ENCODE results near the gene ZCCHC14.

The ZCCHC14 gene

DNA sequence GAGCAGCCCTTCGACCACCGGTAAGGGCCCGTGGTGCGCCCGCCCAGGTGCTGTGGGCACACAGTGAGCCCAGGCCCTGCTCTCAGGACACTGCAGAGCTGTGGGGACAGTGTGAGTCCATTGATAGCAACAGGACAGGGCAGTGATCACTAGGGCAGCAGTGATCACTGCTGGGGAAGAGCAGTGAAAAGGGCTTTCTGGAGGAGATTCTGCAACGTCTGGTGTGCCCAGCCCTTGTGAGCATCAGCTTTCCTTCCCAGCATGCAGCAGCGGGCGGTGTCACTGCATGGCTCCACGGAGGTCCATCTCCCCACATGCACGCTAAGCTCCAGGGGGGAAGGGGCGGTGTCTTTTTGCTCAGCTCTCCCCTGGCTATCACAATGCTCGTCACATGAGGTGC is 68.6 kb downstream of the ZCCHC14 start:
- DNase-seq, result no peak

DNA sequence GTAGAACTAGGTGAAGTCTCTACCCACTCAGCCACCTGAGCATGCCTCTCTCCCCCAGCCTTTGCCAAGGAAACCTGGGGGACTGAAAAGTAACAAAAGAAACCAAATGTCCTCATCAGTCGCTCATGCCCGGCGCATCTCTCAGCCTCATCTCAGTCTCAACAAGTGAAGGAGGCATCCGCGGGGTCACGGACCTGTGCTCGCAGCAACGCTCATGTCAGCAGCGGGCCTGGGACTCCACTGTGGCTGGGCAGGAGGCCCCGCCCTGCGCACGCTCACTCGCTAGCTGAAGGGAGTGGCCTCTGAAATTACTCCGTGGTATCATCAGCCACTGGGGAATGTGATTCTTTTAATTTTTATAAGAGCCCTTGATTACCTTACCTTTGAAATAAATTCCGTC is 69.4 kb downstream of the ZCCHC14 start:
- no peak for DNase-seq

DNA sequence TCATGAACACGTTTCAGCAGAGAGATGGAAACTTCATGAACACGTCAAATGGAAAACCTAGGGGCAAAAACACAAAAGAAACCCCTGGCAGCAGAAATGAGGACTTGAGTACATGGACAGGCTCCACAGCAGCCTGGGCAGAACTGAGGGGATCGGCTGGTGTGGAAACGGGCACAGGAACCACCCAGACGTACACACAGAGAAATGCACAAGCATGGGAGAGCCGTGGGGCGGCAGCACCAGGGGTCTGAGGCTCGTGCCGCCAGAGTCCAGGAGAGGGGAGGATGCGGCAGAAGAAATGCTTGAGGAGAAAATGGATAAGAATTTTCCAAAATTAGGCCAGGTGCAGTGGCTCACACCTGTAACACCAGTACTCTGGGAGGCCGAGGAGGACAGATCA is 70.7 kb downstream of the ZCCHC14 start:
- no peak for DNase-seq

DNA sequence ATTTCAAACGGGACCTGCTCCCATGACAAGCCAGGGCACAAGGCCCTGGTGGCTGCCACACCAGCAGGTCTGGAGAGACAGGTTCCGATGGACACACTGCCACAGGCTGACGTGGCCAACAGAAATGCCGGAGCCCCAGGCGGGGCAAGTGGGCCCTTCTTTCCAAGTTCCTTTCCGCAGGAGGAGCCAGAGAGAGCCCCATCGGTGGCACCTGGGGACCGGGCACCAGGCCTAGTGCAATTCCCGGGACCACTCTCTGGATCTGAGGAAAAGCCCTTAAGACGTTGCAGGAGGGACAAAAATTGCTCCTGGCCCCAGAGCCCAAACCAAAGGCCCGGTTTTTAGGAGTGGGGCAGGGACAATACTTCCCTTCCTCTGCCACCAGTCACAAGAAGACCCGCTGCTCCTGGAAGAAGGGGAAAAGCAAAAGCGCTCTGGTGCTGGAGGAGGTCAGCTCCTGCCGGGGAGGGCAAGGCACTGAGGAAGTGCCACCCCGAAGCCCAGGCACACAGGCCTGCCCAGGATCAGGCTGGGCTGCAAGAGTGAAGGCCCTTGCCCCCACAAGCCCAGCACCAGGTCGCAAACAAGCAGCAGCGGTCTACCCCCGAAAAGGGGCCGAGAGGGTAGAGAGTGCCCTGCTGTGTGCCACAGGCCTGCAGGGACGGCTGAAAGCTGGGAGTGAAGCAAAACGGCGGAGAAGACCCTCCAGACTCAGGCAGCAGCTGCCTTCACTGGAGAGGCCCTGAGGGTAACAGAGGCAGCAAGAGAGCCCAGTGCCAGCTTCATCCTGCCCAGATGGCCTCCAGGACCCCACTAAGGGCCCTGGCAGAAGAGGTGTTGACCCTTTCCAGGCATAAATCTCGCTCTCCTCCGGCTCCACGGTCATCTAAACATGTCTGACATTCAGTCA is 71.6 kb downstream of the ZCCHC14 start:
- DNase-seq, result no peak

DNA sequence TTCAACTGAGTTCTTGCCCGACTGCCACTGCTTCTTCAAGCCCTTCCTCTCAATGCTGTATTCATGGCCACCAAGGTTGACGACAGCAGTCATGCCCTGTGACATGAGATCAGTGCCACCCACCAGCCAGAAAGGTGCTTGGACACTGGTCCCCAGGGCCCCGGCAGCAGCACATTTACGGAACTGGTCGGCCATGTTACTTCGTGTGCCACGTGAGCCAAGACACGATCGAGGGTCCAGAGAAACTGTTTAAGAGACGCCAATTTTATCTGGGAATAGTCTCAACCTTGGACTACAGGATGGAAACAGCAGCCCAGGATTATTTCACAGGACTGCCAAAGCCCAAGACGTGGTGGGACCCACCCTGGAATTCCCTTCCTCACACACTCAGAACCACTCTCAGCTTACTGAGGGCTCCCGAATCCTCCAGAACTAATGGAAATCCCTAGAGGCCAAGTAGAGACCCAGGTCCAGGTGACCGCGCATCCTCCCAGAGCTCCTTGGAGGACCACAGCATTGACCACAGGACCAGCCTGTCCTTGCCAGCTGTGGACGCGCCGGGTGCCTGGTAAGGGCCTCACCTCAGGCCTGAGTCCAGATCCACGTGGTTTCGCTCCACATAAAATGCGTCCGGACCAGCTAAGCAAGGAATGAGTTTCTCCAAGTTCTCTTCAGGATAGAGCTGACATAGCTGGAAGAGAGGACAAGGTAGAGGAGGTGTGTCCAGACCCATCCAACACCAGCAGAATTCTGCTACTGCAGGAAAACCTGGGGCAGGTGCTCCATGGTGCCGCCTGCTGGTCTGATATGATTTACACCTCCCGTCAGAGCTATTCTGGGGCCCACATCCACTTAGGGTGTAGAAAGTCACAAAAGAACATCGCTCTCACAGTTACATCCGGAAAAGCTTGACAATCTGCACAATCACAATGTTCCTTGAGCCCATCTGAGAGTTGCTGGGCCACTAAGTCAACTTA is 72.5 kb downstream of the ZCCHC14 start:
- DNase-seq, result peak; percentile 6

DNA sequence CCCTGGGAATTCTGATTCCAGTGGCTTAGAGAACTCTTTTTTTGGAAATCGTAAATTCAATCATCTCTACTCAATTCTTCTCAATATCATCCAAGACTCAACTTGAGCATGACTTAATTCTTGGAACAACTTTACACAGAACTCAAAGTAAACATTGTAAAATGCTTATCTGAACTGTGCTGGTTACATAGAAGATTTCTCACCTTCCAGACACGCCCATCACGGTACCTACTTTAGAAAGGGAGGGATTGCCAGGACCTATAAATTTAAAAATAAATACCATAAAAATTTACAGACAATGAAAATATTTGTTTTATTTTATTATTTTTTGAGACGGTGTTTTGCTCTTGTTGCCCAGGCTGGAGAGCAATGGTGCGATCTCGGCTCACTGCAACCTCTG is 74.2 kb downstream of the ZCCHC14 start:
- no peak for DNase-seq

DNA sequence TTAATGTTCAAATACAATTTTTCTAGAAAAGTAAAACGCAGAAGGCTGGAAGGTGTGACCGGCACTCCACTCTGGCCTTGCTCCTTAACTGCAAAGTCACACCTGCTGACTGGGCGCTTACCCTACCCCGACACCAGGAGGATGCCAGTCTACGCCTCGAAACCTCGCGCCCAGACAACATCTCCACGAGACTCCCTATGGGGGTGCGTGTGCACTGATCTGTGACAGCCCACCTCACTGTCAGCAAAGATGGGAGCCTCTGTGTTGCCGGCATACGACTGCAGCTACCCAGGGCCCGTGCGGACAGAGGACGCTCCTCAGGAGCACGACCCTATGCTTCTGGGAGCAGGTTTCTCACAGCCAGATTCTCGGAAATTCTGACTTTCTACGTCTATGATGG is 74.6 kb downstream of the ZCCHC14 start:
- DNase-seq, result no peak

DNA sequence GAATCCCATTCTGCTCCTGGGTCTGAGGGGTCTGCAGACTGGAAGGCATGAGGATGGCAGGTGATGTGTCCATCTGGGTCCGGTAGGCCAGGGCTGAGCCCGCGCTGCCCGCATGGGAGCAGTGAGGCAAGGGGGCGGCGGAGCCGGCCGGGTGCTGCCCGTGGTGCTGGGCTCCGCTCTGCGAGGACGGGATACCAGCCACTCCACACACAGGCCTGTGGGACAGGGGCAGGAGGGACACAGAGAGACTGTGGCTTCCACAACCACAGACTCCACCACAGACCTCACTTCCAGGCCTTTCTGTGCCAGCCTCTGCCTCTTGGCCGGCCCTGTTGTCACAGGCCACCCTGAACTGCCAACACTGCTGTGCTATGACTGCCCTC is 75.3 kb downstream of the ZCCHC14 start:
- no peak for DNase-seq

DNA sequence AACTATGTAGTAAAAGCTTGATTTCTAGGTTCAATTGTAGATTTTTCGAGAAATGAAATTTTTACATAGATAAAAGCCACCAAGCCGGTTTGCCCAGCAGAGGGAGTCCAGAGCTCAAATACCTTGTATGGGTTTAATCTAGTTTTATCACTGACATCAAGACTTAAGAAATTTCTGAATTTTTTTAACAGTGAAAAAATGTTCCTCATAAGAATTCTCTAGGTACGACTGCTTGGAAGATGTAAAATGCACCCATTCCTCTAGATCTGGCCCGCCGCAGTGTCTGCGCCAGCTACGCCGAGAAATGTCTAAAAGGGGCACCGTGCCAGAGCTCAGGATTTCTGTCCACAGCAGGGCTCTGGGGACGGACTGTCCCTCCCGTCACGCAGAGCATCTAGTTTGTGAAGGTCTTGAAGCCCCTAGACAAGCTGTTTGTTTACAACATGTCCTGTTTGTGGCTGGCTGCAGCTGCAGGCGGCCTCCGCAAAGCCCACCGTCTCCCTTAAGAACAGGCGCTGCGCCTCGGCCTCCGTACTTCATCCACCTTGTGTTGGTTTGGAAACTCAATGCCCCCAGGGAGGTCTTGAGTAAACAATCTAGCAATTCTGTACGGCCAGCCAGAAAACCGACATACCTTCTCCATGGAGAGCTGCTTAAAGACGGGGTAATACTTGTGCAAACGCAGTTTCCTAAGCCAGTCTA is 75.8 kb downstream of the ZCCHC14 start:
- DNase-seq, result peak; percentile 59

DNA sequence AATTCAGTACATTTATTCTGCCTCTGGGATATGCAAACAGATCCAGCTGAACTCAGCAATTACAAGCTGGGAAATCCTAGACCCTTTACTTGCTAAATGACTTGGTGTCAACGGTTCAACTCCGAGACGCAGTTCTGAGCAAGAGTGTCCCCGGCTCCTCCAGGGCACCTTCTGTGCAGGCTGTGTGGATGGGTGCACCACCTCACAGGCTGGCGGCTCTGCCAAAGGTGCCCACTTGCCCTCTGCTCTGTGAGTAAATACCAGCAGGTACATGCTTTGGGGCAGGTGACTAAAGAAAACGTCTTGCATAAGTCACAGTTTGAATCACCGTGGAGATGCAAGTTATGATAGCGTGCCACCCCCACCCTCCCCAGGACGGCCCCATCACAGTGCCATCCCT is 77.4 kb downstream of the ZCCHC14 start:
- no peak for DNase-seq

DNA sequence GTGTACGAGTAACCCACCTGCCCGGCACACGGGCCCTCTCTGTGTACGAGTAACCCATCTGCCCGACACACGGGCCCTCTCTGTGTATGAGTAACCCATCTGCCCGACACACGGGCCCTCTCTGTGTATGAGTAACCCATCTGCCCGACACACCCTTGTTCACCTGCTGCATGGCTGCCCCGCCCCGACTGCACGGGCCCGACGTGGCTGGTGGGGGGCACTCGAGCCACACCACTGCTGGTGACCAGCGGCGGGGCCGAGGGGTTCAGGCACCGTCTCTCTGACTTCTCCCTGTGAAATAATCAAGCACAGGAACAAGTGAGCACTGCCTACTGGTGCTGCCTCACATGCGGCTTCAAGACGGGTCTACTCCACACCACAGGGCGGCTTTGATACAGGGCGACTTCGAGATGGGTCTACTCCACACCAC is 78.6 kb downstream of the ZCCHC14 start:
- DNase-seq, result no peak

DNA sequence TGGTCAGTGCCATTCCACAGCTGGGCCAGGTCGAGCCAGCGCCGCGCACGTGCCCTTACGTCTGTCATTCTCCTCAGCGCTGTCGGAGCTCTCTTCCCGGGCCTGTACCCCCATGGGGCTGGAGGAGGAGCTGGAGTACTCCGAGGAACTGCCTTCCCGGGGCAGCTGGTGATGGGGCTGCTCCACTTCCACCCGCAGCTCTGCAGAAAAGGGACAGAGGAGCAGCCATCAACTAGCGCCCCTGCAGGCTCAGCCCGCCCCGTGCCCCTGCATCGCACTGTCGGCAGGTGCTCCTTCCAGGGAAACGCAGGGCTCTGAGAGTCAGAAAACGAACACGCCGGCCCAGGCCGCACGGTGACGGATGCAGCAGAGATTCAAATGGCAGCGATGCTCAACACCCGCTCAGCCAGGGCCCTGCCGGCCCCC is 79.8 kb downstream of the ZCCHC14 start:
- no peak for DNase-seq

DNA sequence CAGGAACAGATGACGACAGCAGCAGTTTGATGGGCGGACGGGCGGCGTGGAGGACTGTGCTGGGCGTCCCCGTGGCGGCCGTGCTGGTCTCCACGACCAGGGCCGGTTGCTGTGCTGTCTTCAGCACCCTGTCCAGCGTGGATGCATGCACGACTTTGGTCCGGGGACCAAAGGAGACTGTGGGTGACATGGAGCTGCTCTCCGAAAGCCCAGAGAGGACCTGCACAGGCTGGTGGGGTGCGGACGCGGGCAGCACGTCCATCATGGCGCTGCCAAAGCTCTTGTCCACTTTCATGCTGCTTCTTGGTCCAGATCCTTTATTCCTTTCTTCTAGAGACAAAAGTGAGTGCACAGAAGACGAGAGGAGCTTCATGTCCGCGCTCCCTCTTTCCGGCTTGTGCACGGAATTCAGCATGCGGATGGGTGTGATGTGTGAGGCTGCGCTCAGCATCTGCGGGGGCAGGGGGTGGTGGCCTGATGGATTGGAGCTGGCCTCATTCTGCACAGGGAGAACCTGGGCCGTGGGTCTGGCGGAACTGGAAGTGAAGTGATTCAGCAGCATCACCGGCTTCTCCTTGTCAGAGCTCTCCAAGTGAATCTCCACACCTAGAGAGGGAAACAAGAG is 80.3 kb downstream of the ZCCHC14 start:
- no peak for DNase-seq

DNA sequence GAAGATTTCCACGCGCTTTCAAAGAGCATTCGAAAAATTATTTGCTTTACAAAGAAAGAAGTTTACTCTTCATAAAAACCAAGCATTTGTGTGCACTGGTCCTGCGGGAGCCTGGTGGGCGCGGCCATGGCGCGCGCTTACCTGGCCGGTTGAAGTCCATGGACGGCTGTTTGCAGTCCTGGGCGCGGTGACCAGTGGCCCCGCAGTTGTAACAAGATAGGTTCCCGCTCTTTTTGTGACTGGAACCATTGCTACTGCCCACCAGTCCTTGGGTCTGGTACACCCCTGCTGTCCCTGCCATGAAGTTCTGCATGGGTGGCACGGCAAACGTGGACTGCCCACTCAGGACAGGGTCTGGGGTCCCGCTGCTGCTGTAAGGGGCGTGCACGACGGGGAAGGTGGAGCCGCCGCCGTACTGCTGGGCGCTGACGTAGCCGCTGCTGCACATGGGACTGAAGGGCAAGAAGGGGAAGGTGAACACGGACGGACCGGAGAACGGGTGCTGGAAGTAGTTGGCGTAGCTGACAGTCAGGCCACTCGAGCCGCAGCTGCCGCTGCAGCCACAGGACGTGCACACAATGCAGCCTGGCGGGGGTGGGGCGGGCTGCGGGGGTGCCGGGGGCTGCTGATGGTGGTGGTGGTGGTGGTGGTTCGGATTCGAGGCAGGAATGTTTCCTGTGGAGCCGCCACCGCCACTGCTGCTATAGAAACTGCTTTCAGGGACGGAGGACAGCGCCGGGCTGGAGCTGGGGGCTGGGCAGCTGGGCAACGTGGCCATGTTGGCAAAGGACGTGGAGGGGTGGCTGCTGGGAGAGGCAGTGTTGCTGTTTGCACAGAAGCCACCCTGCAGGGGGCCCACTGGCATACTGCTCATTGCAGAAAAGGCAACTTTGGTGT is 81.2 kb downstream of the ZCCHC14 start:
- no peak for DNase-seq

DNA sequence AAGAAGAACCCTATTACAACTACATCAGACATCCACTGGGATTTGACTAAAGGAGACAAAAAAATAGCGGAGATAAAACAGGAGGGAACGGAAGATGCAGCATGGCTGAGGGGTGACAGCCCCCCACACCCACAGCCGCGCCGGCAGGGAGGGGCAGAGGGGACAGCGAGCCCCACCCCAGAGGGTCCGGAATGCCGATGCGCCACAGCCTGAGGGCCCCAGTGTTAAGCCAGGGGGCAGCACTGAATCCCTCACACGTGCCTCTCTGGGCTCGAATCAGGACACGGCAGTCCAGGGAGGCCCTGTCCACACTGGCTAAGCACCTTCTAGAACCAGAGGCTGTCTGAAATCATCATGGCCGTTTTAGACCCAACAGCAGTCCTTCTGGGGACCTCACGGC is 81.9 kb downstream of the ZCCHC14 start:
- no peak for DNase-seq

DNA sequence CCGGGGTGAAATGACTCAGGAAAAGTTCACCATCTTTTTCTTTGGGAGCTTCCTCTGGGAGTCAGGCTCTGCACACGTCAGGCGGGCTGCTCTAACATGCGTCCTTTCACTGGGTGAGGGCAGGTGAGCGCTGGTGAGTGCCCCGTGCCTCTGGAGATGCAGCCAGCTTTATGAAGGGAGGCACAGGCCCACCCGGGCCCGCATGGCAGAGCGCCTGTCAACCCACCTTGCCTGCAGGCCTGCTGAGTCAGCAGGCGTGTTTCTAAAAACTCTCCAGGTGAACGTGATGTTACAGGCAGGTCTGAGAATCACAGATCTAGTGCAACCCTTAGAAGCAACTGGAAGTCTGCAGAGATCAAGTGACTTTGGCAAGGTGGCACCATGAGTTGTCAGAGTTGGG is 82.3 kb downstream of the ZCCHC14 start:
- no peak for DNase-seq

DNA sequence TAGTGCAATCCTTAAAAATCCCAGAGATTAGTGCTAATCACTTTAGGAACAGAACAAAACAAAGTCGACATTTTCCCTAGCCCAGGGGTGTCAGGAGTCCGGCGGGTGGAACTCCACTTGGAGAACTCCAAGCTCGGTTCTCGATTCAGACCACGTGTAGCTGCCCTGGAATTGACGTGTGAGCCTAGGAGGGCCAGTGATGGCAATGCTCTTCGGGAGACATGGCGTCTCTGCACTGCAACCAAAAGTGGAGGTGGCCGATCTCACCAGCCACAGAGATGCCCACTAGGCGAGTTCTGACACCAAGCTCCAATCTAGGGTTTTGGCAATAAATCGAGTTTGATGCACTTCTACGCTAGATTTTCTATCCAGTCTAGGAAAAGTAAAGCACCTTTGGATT is 83.0 kb downstream of the ZCCHC14 start:
- no peak for DNase-seq

DNA sequence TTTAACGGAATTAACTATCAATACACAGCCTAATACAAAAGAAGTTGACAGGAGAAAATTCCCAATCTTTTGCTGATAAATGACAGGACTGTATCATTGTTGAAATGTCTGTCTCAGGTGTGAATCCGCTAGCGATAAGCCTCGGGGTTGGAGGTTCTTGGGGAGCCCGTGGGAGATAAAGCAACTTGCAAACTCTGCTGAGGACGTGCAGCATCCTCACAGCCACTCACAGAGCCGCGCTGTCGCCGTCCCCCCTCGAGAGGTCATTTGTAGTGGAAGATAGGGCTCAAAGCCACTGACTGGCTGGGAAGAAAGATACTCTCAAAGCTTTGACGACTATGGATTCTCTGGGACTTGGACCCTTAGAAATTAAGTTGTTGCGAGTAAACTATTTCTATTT is 83.7 kb downstream of the ZCCHC14 start:
- no peak for DNase-seq

DNA sequence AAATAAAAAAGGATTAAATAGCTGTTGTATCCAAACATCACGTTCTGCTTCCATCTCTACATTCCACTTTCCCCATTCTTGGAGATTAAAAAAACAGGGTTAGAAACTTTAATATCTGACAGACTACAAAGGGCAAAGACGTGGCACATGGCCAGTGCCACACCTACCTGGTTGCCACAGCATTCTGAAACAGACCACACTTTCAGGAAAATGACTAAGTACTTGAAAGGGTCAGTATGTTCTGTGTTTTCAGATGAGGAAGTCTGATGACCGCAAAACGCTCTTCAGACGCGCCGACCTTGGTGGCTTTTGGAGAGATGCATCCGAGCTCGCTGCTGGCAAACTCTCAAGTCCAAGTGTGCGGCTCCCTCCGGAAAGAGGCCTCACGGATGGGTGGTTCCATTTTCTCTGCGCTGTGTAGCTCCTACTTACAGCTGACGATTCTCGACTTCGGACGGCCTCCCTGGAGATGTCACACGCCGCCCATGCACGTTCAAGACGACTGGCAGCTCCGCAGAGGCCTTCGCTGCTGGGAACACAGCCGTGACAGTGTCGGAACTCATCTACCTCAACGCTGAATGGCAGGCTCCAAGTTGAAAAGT is 85.2 kb downstream of the ZCCHC14 start:
- peak; percentile 38 for DNase-seq

DNA sequence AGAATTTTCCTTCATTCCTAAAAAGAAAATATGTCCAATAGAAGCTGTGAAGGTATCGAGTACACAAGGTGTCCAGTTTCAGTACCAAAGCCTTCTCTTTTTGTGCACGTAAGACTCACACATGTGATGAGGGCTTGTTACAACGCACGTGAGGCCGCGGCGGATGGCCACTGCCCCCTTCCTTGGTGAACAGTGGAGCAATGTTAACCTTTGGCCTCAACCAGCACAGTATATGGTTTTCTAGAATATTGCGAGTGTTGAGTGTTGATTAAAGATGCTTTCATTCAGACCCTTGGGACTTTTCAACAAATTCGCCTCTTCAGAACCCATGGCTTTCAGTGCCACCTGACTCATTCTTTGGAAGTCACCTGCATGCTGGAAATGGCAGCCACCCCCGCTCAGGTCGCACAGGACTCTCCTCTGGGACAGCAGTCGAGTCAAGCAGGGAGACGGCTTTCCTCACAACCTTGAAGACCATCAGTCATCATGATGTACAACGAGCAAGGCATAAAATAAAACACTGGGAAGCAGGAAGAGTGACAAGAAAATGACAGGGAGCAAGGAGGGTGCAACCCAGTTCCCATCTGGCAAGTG is 86.2 kb downstream of the ZCCHC14 start:
- DNase-seq, result no peak
